OCI-LY3 (cell line): ENCODE results near the gene SMARCA1.

Experiments used
- EZH2phosphoT487 ChIP-seq: fragments of 200-600 bp; shearing (Covaris generic); IDR thresholded peaks from 2 replicates; pipeline ENCODE4 v1.6.1; 2018; ENCODE audit warnings: antibody characterized with exemption, mixed run types, low read depth
- TF ChIP-seq, protein P1 (sequence below): fragments of 200-600, 300-600 bp; sonication (generic); IDR thresholded peaks from 2 replicates; pipeline ENCODE4 v1.5.1; 2014; ENCODE audit warnings: antibody characterized with exemption, low read length, low read depth

DNA sequence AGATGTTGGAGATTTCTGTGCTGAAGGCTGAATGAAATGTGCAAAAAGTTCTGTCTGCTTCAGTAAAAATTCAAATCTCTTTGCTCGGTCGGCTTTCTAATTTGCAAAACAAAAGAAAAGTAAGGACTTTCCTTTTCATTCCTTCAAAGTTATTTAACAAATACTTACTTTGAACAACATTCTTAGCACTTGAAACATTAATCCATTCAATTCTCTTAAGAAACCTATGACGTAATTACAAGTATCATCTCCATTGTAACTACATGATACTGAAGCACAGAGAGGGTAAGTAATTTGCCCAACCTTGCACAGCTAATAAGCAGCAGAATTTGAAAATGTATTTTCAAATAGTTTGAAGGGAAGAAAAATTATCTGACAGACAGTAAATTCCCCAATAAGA lies 6.9 kb downstream of the SMARCA1 start:
- TF ChIP-seq, protein P1, sequence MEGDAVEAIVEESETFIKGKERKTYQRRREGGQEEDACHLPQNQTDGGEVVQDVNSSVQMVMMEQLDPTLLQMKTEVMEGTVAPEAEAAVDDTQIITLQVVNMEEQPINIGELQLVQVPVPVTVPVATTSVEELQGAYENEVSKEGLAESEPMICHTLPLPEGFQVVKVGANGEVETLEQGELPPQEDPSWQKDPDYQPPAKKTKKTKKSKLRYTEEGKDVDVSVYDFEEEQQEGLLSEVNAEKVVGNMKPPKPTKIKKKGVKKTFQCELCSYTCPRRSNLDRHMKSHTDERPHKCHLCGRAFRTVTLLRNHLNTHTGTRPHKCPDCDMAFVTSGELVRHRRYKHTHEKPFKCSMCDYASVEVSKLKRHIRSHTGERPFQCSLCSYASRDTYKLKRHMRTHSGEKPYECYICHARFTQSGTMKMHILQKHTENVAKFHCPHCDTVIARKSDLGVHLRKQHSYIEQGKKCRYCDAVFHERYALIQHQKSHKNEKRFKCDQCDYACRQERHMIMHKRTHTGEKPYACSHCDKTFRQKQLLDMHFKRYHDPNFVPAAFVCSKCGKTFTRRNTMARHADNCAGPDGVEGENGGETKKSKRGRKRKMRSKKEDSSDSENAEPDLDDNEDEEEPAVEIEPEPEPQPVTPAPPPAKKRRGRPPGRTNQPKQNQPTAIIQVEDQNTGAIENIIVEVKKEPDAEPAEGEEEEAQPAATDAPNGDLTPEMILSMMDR: no peak
- no peak for TF ChIP-seq EZH2phosphoT487
